ENCODE data around the gene SCG3. TPM values are rescaled to one million over a fixed set of nuclear protein-coding genes. Genes with fewer than 3 reads are reported as not detected.

SCG3 gene
- total RNA-seq, 1 experiment from 2014 or later, result not detected

DNA sequence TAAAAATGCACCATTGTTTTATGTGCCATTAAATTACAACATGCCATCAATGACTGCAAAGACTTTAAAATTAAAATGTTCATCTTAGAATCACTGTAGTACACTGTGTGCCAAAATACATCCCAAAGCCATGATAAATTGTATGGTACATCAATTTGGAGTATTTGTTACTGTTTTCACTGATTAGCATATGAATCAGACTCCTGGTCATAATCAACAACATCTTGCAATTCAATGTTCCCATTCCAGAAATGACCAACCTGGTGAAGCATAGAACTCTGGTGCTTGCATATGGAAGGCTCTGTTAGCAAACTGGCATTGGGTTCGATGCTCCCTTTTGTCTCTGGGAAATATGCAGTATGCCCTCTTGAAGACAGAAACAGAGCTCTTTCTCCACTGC lies 33.6 kb downstream of the SCG3 start:
- H3K27me3 ChIP-seq (ENCODE audit: insufficient read depth, low read depth), result no peaks in the 10 kb centered on the region
- BruUV-seq (replicated peaks), result no TSS peak

DNA sequence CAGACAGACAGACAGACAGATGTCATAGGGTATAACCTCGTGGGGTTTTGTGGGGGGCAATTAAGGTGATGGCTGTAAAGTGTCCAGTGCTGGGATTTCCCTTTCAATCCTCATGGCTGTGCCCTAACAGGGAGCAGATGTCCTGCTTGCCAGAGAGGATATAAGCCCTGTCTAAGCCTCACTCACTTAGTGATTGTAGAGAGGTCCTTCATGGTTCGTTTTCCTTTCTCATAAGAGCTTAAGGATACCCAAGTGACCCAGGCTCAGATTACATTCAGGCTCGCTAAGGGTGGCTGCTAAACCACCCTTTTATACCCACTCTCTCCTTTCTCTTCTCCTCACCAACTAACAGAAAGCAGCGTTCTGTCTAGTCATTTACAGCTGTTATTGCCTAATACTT lies 36.9 kb downstream of the SCG3 start:
- no peak for DNase-seq
- intact Hi-C loops (cut with micrococcal nuclease; ENCODE audit: unreplicated experiment), result no loop called here
- CTCF ChIA-PET, result no interaction called here

More for the DNA sequence above, 33.6 kb downstream of the SCG3 start:
- no peak overlapping the region for H3K27ac ChIP-seq
- no peak overlapping the region for H3K4me2 ChIP-seq
- H3F3A ChIP-seq (ENCODE audit: insufficient read depth, low read depth), result no peaks in the 10 kb centered on the region
- DNase-seq, result no peak
- TF ChIP-seq EZH2 (IDR thresholded peaks at IDR 0.05; ENCODE audit: low read depth), result no peak
- TF ChIP-seq, protein P1, sequence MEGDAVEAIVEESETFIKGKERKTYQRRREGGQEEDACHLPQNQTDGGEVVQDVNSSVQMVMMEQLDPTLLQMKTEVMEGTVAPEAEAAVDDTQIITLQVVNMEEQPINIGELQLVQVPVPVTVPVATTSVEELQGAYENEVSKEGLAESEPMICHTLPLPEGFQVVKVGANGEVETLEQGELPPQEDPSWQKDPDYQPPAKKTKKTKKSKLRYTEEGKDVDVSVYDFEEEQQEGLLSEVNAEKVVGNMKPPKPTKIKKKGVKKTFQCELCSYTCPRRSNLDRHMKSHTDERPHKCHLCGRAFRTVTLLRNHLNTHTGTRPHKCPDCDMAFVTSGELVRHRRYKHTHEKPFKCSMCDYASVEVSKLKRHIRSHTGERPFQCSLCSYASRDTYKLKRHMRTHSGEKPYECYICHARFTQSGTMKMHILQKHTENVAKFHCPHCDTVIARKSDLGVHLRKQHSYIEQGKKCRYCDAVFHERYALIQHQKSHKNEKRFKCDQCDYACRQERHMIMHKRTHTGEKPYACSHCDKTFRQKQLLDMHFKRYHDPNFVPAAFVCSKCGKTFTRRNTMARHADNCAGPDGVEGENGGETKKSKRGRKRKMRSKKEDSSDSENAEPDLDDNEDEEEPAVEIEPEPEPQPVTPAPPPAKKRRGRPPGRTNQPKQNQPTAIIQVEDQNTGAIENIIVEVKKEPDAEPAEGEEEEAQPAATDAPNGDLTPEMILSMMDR (conservative IDR thresholded peaks at IDR 0.05), result no peak
- H3K4me3 ChIP-seq, result no peak overlapping the region
- no peaks in the 10 kb centered on the region for H3K4me1 ChIP-seq (replicated peaks; ENCODE audit: insufficient read depth)
- no peaks in the 10 kb centered on the region for H3K9me2 ChIP-seq (ENCODE audit: insufficient read depth)
- ChIA-PET CTCF (no interaction called here), POLR2A (ENCODE audit: unreplicated experiment) (no interaction called here)
- H2AFZ ChIP-seq, result no peak overlapping the region
- no peaks in the 10 kb centered on the region for H4K20me1 ChIP-seq (ENCODE audit: insufficient read depth)
- no peaks in the 10 kb centered on the region for H3K9me3 ChIP-seq (ENCODE audit: insufficient read depth, low read depth)
- no peaks in the 10 kb centered on the region for H3K36me3 ChIP-seq (ENCODE audit: low read depth)
- H3K79me2 ChIP-seq (ENCODE audit: low read depth), result no peaks in the 10 kb centered on the region
- intact Hi-C loops (cut with micrococcal nuclease; ENCODE audit: unreplicated experiment), result no loop called here

DNA sequence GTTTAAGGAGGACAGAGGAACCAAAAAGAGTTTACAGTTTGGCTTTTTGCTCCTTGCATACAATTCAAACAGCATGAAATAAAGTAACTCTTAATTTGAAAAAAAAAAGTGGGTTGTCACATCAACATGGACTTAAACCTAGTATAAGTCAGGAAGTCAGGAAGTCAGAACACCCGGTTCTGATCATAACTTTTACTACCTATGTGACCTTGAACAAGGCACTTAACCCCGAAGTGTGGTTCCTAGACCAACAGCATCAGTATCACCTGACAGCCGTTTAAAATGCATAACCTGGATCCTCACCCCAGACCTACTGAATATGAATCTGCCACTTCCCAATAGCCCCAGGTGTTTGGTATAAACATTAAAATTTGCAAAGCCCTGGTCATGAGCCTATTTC lies 37.4 kb downstream of the SCG3 start:
- Histone ChIP-seq H4K20me1 (ENCODE audit: insufficient read depth) (no peaks in the 10 kb centered on the region), H2AFZ (no peak overlapping the region), H3K36me3 (ENCODE audit: low read depth) (no peaks in the 10 kb centered on the region), H3K27me3 (ENCODE audit: insufficient read depth, low read depth) (no peaks in the 10 kb centered on the region), H3K4me1 (replicated peaks; ENCODE audit: insufficient read depth) (no peaks in the 10 kb centered on the region), H3K4me3 (no peak overlapping the region), H3F3A (ENCODE audit: insufficient read depth, low read depth) (no peaks in the 10 kb centered on the region), H3K27ac (no peak overlapping the region), H3K9me2 (ENCODE audit: insufficient read depth) (no peaks in the 10 kb centered on the region), H3K79me2 (ENCODE audit: low read depth) (no peaks in the 10 kb centered on the region), H3K4me2 (no peak overlapping the region), H3K9me3 (ENCODE audit: insufficient read depth, low read depth) (no peaks in the 10 kb centered on the region)
- no peak for TF ChIP-seq EZH2 (IDR thresholded peaks at IDR 0.05; ENCODE audit: low read depth)
- TF ChIP-seq, protein P1 (conservative IDR thresholded peaks at IDR 0.05), result no peak
- POLR2A ChIA-PET (ENCODE audit: unreplicated experiment), result no interaction called here
- CTCF ChIA-PET, result no interaction called here
- BruUV-seq (replicated peaks), result no TSS peak
- no peak for DNase-seq
- intact Hi-C loops (cut with micrococcal nuclease; ENCODE audit: unreplicated experiment), result no loop called here

More for the DNA sequence above, 36.9 kb downstream of the SCG3 start:
- Histone ChIP-seq H3K9me3 (ENCODE audit: insufficient read depth, low read depth) (no peaks in the 10 kb centered on the region), H3K27ac (no peak overlapping the region), H3K4me1 (replicated peaks; ENCODE audit: insufficient read depth) (no peaks in the 10 kb centered on the region), H3K9me2 (ENCODE audit: insufficient read depth) (no peaks in the 10 kb centered on the region), H3K4me3 (no peak overlapping the region), H2AFZ (no peak overlapping the region), H4K20me1 (ENCODE audit: insufficient read depth) (no peaks in the 10 kb centered on the region), H3K36me3 (ENCODE audit: low read depth) (no peaks in the 10 kb centered on the region), H3F3A (ENCODE audit: insufficient read depth, low read depth) (no peaks in the 10 kb centered on the region), H3K27me3 (ENCODE audit: insufficient read depth, low read depth) (no peaks in the 10 kb centered on the region), H3K4me2 (no peak overlapping the region), H3K79me2 (ENCODE audit: low read depth) (no peaks in the 10 kb centered on the region)
- POLR2A ChIA-PET (ENCODE audit: unreplicated experiment), result no interaction called here
- TF ChIP-seq, protein P1 (conservative IDR thresholded peaks at IDR 0.05), result no peak
- TF ChIP-seq EZH2 (IDR thresholded peaks at IDR 0.05; ENCODE audit: low read depth), result no peak
- no TSS peak for BruUV-seq (replicated peaks)

Data from PC-9 (cell line).